Body of pancreas (tissue), 4 donors: ENCODE data around the gene IL13.

Experiments
- CTCF ChIP-seq, 7 experiments: fragments of 450-650 bp in 4 of 7; fragments of 200-600 bp in 3 of 7; sonication (generic) in 3 of 7; IDR thresholded peaks; one replicate each; pipeline ENCODE4 v1.5.1; 2016 to 2019; ENCODE audit warnings: antibody characterized with exemption in 7 of 7
- POLR2A ChIP-seq, 3 donors: fragments of 450-650 bp; IDR thresholded peaks; one replicate each; pipeline ENCODE4 v1.6.1; 2016; ENCODE audit warnings: antibody characterized with exemption in 3 of 3, mild to moderate bottlenecking in 2 of 3

- TF ChIP-seq CTCF (IDR thresholded peaks at IDR 0.05) (no peak), POLR2A (IDR thresholded peaks at IDR 0.05) (no peak)
These were observed 18.3 kb upstream of the IL13 start for GRCh38 chr5:132639706-132640130.
